PC-9 (cell line): ENCODE data around the gene PTPRA. TPM values are rescaled to one million over a fixed set of nuclear protein-coding genes. Genes with fewer than 3 reads are reported as not detected.
A peak's percentile ranks its signal among the peaks of the same experiment; 100 is the strongest.

ENCODE experiments used
- BruUV-seq: library from RNA; stranded (reverse); fragments of 400-500 nt; replicated peaks from 2 replicates; lab custom pipeline; 2021; lab: Mats Ljungman, UMichigan
- CTCF ChIA-PET: fragments of 300-600 bp; sonication (Branson Sonifier 250); formaldehyde crosslinking; loops from one replicate; lab custom pipeline; 2022; ENCODE audit warnings: antibody characterized with exemption; lab: Charles Lee
- POLR2A ChIA-PET: fragments of 300-600 bp; sonication (Branson Sonifier 250); formaldehyde crosslinking; loops from one replicate; lab custom pipeline; 2022; ENCODE audit warnings: antibody characterized with exemption; ENCODE audit not compliant: unreplicated experiment; lab: Charles Lee
- DNase-seq, 2 experiments: peaks; one replicate each; pipeline versions ENCODE4 v3.0.0 to v3.0.0-alpha.2; 2015 to 2022; ENCODE audit warnings: mixed read lengths in 1 of 2
- H2AFZ ChIP-seq: fragments of 200-600 bp; sonication (generic); 2 replicates; pipeline ENCODE4 v1.8.1; 2017; ENCODE audit warnings: antibody characterized with exemption
- H3F3A ChIP-seq: fragments of 200-600 bp; sonication (generic); 2 replicates; pipeline ENCODE4 v1.8.1; 2017; ENCODE audit warnings: antibody characterized with exemption, mild to moderate bottlenecking, low read depth; ENCODE audit not compliant: insufficient read depth
- H3K27ac ChIP-seq: fragments of 200-600 bp; sonication (generic); 2 replicates; pipeline ENCODE4 v1.6.1; 2016; ENCODE audit warnings: mixed run types
- H3K27me3 ChIP-seq: fragments of 200-600 bp; sonication (generic); 2 replicates; pipeline ENCODE4 v1.6.1; 2016; ENCODE audit warnings: low read depth, mixed run types; ENCODE audit not compliant: insufficient read depth
- H3K36me3 ChIP-seq: fragments of 200-600 bp; sonication (generic); 2 replicates; pipeline ENCODE4 v1.6.1; 2016; ENCODE audit warnings: low read depth, mixed run types
- H3K4me1 ChIP-seq: fragments of 200-600 bp; sonication (generic); replicated peaks from 2 replicates; pipeline ENCODE4 v1.6.1; 2016; ENCODE audit warnings: mixed run types; ENCODE audit not compliant: insufficient read depth
- H3K4me2 ChIP-seq: fragments of 200-600 bp; sonication (generic); 2 replicates; pipeline ENCODE4 v1.6.1; 2017; ENCODE audit warnings: mixed run types
- H3K4me3 ChIP-seq: fragments of 200-600 bp; sonication (generic); 2 replicates; pipeline ENCODE4 v1.6.1; 2016; ENCODE audit warnings: mixed run types
- H3K79me2 ChIP-seq: fragments of 200-600 bp; sonication (generic); 2 replicates; pipeline ENCODE4 v1.6.1; 2017; ENCODE audit warnings: low read depth, mixed run types
- H3K9me2 ChIP-seq: fragments of 200-600 bp; sonication (generic); 2 replicates; pipeline ENCODE4 v1.8.1; 2017; ENCODE audit warnings: mild to moderate bottlenecking; ENCODE audit not compliant: insufficient read depth
- H3K9me3 ChIP-seq: fragments of 200-600 bp; sonication (generic); 2 replicates; pipeline ENCODE4 v1.8.1; 2016; ENCODE audit warnings: low read depth; ENCODE audit not compliant: insufficient read depth
- H4K20me1 ChIP-seq: fragments of 200-600 bp; sonication (generic); 2 replicates; pipeline ENCODE4 v1.8.1; 2017; ENCODE audit not compliant: insufficient read depth
- EZH2 ChIP-seq: fragments of 200-600 bp; sonication (generic); IDR thresholded peaks from 2 replicates; pipeline ENCODE4 v1.8.0; 2017; ENCODE audit warnings: antibody characterized with exemption, low read depth
- intact Hi-C: fragments of 100-400 bp; cut with micrococcal nuclease; formaldehyde crosslinking; loops from one replicate; pipeline ENCODE4 v1.10.0; 2022; ENCODE audit not compliant: unreplicated experiment
- total RNA-seq: library from RNA; stranded (reverse); gene quantifications from 2 replicates; pipeline ENCODE4 v1.2.3, GENCODE V29; 2021
- TF ChIP-seq, protein P1 (sequence below): fragments of 200-600 bp; sonication (generic); conservative IDR thresholded peaks from 2 replicates; pipeline ENCODE4 v1.6.1; 2017; ENCODE audit warnings: mixed run types, antibody characterized with exemption, mild to moderate bottlenecking, moderate library complexity

Gene PTPRA
- total RNA-seq, 1 experiment from 2014 or later: 48.8 TPM

DNA sequence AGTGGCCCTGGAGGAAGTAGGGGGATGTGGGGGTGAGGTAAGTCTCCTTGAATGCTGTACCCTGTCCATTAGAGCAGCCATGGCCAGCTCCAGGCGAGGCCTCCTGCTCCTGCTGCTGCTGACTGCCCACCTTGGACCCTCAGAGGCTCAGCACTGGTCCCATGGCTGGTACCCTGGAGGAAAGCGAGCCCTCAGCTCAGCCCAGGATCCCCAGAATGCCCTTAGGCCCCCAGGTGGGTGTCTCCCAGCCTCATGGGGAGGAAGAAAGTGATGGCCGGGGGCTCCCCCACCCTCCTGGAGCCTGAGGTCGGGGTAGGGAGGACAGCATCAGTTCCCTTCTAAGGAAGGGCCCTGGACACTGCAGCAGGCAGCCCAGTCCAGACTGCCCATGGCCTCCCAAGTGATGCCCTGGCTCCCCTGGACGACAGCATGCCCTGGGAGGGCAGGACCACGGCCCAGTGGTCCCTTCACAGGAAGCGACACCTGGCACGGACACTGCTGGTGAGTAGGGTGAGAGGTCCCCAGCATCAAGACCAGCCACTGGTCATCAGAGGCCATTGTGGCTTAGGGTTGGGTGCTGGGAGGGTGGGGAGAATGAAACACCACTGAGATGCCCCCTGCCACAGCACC, 171.2 kb downstream of the PTPRA start:
- no peak for DNase-seq
- Histone ChIP-seq H3K4me2 (no peak overlapping the region), H3K9me2 (no peaks in the 10 kb centered on the region), H3K79me2 (peaks cover 23% of the 10 kb centered on the region), H3K9me3 (no peaks in the 10 kb centered on the region), H3K27me3 (no peaks in the 10 kb centered on the region), H3K36me3 (peaks cover 14% of the 10 kb centered on the region), H3F3A (peaks cover 4% of the 10 kb centered on the region; the same call in 1 of the 2 replicates), H3K4me1 (0 out of 2 replicates have a peak, but pooled peaks cover 10% of the 10 kb centered on the region), H3K4me3 (no peak overlapping the region), H3K27ac (no peak overlapping the region), H2AFZ (no peak overlapping the region), H4K20me1 (0 out of 2 replicates have a peak, but pooled peaks cover 3% of the 10 kb centered on the region)
- TF ChIP-seq EZH2: no peak
- TF ChIP-seq, protein P1, sequence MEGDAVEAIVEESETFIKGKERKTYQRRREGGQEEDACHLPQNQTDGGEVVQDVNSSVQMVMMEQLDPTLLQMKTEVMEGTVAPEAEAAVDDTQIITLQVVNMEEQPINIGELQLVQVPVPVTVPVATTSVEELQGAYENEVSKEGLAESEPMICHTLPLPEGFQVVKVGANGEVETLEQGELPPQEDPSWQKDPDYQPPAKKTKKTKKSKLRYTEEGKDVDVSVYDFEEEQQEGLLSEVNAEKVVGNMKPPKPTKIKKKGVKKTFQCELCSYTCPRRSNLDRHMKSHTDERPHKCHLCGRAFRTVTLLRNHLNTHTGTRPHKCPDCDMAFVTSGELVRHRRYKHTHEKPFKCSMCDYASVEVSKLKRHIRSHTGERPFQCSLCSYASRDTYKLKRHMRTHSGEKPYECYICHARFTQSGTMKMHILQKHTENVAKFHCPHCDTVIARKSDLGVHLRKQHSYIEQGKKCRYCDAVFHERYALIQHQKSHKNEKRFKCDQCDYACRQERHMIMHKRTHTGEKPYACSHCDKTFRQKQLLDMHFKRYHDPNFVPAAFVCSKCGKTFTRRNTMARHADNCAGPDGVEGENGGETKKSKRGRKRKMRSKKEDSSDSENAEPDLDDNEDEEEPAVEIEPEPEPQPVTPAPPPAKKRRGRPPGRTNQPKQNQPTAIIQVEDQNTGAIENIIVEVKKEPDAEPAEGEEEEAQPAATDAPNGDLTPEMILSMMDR: no peak
- intact Hi-C loops: no loop called here
- no TSS peak for BruUV-seq
- CTCF ChIA-PET: interaction anchor here (1.0 kb wide), 1 partner anchor 311 kb away, joined by 3 read pairs; no protein-coding TSS in a partner anchor
- POLR2A ChIA-PET: no interaction called here

DNA sequence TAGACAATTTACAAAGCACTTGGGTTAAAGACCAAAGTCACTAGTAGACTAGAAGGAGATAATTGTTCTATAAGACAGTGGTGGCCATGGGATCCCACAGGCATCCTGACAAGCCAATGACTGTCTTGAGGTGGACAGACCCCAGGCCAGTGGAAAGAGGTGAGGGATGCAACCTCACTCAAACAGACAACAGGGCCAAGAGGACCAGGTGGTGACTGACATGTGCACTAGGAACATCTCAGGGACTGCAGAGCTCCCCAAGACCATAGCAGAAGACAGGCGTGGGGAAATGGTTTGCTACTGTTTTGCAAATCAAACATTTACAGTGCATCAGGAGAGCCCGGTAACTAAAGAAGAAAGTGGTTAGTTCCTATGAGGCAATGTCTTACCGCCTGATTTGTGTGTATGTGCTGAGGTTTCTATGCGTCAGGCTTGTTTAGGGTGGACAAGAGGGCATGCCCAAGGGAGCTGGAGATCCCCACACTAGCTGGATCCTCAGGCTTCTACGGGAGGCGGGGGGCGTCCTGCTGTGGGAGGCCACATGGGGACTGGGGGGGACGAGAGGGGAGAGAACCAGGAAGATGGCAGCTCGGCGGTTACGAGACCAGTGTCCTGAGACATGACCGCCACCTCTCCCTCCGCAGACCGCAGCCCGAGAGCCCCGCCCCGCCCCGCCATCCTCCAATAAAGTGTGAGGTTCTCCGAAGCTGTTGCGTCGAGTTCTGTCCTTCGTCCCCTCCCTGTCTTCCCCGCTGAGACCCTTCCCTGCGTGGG, 171.9 kb downstream of the PTPRA start:
- Histone ChIP-seq H3F3A (peaks cover 6% of the 10 kb centered on the region; the same call in 1 of the 2 replicates), H3K27ac (no peak overlapping the region), H3K4me2 (peak overlapping the region; percentile 87), H3K4me1 (0 out of 2 replicates have a peak, but pooled peaks cover 10% of the 10 kb centered on the region), H3K9me3 (no peaks in the 10 kb centered on the region), H3K79me2 (peaks cover 23% of the 10 kb centered on the region), H3K9me2 (no peaks in the 10 kb centered on the region), H3K4me3 (peak overlapping the region; percentile 99), H3K36me3 (peaks cover 22% of the 10 kb centered on the region), H3K27me3 (no peaks in the 10 kb centered on the region), H2AFZ (peak overlapping the region; percentile 89), H4K20me1 (0 out of 2 replicates have a peak, but pooled peaks cover 3% of the 10 kb centered on the region)
- TF ChIP-seq, protein P1: no peak
- peak in 1 of 2 experiments; percentile 50 for DNase-seq
- intact Hi-C loops: no loop called here
- BruUV-seq: TSS peak; percentile 70
- CTCF ChIA-PET: interaction anchor here (0.6 to 1.0 kb wide), 2 partner anchors 71 to 311 kb away, joined by 3 to 13 read pairs; no protein-coding TSS in a partner anchor
- POLR2A ChIA-PET: interaction anchor here (0.5 to 0.6 kb wide), 2 partner anchors 57 to 182 kb away, joined by 5 to 6 read pairs; no protein-coding TSS in a partner anchor
